Stimulated activated CD8-positive, alpha-beta memory T cell treated with anti-CD3 and anti-CD28 coated beads, Interleukin-15, amount 100 ng/mL, for 48 hours (primary cell): Measurements from ENCODE around the gene SPSB1.

Experiments
- DNase-seq, 2 donors: peaks; one replicate each; pipeline ENCODE4 v3.0.0-alpha.2; 2020; ENCODE audit warnings: low read depth in 2 of 2

The SPSB1 gene

GRCh38 chr1:9344426-9345200, 51.9 kb downstream of the SPSB1 start:
- DNase-seq: no peak

GRCh38 chr1:9345471-9345870, 52.8 kb downstream of the SPSB1 start:
- no peak for DNase-seq

DNA sequence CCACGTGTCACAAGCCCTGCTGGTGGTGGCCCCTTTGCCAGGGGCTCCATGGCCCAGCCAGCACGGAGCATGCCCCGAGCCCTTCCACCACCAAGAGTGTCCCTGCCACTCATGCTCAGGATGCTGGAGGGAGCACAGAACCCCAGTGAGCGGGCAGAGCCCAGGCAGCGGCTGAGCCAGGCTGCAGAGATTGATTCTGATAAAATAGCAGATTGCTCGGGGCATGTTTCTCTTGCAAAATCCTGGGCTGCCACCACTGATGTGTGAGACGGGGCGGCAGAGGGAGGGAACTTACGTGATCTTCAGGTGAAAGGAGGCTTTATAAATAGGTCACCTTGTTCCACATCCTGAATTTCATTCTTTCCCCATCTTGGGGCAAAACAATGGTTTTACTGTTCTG, 53.2 kb downstream of the SPSB1 start:
- no peak for DNase-seq

DNA sequence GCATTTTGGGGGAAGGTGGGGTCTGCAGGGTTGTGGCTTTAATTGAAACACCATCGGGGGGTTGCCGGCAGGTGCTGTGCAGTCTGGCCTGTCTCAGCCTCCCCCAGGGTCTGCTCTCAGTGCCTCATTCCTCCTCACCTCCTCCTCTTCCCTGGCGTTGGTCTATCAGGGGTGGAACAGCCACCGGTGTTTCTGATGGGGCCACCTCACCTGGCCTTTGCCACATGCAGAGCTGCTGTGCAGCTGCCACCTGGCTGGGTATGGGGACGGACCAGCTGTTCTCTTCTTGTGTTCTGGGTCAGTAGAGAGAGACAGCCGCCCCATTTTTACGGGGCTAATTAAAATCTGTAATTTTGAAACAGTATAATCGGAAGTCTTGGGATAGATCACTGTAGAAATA, 53.9 kb downstream of the SPSB1 start:
- DNase-seq: no peak

DNA sequence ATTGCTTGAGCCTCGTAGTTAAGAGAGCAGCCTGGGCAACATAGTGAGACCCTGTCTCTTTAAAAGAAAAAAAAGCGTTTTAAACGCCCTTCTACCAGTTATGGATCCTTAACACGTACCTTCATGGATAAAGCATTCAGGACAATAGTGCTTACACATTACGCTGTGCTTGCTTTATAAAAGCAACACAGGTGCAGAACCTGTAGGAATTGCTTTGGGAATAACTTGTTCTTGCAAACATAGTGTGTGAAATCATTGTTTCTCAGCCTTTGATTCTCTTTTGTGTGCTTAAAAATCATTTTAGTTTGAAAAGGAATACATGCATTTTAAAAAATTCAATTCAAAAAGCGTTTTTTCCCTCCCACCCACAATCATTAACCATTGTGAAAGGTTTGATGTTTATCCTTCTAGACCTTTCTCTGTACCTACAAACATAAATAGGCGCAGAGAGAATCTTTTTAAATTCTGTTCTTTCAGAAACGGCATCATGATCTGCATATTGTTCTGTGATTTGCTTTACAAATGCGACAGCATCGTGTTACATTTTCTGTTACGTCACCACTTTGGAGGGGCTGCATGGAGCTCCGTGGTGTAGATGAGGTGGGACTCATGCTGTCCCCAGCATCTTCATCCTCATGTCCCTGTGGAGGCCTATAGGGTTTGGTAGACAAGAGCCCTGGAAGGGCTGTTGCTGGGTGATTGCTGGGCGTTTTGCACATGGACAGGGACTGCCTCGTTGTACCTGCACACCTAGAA, 54.6 kb downstream of the SPSB1 start:
- DNase-seq: no peak

GRCh38 chr1:9349331-9349851, 56.7 kb downstream of the SPSB1 start:
- no peak for DNase-seq

GRCh38 chr1:9350013-9350908, 57.6 kb downstream of the SPSB1 start:
- DNase-seq: no peak

DNA sequence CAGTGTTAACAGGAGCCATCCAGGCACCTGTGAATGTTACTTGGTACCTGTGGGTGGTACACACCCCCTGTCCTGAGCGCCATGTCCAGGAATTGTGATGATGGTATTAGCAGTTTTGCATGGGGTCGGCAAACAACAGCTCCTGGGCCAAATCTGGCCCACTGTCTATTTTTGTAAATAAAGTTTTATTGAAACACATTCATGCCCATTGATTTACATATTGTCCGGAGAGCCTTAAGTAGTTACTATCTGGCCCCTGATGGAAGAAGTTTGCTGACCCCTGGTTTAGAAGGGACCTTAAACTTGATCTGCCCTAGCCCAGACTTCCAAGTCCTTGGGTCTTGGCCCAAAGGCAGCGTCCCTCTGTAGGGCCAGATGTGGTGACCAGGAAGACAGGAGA, 58.3 kb downstream of the SPSB1 start:
- DNase-seq: no peak

- DNase-seq: no peak
Observed at GRCh38 chr1:9351654-9352271, 59.1 kb downstream of the SPSB1 start.

DNA sequence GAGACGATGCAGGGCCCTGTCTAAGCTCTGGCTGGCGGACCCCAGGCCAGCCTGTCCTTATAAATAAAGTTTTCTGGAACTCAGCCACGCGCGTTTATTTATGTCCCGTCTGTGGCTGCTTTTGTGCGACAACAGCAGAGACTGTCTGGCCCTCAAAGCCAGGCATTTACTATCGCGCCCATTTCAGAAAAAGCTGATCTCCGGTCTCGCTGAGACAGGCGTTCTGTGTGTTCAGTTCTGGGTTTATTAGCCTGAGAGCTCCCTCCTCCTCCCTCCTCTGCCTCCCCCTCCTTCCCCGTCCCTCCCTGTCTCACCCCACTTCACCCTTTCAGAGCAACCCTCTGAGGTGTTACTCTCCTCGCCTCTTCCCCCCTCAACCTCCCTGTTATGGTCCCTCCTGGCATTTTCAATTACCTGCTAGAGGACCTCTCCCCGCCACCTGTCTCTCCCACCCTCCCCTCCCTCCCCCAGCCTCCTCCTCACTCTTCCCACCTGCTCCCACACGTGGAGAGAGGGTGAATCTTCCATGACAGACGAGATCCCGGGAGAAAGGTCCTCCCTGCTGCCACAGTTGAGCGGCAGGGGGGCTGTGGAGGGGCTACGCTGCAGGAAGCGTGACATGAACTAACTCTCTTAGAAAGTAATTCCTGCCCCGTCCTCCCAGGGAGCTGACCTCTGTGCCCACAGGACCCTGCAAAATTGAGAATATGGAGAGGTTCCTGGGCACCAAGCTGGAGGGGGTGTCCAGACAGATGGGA, 59.9 kb downstream of the SPSB1 start:
- no peak for DNase-seq

DNA sequence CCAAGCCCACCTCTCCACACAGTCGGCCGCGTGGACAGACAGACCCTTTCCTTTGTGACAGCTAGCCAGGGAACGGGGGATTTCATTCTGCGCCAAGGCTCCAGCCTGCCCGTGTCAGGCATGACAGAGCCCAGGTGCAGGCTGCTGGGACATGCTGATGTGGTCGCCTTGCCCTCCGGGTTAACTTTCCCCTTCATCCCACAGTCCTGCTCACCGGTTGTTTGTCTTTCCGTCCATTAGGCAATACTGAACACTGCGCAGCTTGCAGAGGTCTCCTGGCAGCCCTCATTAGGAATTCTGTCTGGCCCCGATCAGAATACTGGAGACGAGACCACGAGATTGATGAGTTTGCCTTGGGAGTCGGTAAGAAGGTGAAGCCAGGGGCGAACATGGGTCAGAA, 62.8 kb downstream of the SPSB1 start:
- no peak for DNase-seq

- no peak for DNase-seq
Observed at GRCh38 chr1:9356021-9356420, 63.3 kb downstream of the SPSB1 start.

DNA sequence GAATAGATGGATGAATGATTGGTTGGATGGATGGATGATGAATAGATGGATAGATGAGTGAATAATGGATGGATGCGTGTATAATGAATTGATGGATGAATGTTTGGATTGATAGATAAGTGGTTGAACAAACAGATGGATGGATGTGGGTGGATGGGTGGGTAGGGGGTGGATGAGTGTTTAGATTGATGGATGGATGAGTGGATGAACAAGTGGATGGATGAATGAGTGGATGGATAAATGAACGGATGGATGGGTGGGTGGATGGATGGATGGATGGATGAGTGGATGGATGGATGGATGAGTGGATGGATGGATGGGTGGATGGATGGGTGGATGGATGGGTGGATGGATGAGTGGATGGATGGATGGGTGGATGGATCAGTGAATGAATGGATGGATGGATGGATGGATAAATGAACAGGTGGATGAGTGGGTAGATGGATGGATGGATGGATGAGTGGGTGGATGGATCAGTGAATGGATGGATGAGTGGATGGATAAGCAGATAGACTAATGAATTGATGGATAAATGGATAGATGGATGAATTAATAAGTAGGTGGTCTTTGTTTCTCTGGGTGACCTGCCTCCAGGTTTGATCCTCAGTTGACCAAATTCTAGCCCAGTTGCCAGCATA, 64.3 kb downstream of the SPSB1 start:
- DNase-seq: no peak

DNA sequence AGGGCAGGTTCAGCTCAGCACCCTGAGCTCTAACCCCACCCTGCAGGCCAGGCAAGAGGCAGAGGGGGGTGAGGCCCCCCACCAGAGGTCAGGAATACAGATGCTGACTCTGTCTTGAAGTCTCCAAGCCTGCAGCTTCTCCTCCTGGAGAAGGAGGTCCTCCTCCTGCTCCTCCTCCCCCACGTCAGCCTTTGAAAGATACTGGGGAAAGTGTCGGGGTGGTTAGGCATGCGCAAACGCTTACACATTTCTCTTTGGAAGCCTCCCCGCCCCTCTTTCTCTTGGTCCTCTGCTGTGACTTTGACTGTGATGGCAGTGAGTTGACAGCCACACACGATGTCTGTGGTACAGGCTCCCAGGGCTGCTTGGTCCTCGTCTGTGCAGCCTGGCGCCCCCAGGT, 65.3 kb downstream of the SPSB1 start:
- DNase-seq: no peak

GRCh38 chr1:9360371-9361064, 67.8 kb downstream of the SPSB1 start:
- no peak for DNase-seq

DNA sequence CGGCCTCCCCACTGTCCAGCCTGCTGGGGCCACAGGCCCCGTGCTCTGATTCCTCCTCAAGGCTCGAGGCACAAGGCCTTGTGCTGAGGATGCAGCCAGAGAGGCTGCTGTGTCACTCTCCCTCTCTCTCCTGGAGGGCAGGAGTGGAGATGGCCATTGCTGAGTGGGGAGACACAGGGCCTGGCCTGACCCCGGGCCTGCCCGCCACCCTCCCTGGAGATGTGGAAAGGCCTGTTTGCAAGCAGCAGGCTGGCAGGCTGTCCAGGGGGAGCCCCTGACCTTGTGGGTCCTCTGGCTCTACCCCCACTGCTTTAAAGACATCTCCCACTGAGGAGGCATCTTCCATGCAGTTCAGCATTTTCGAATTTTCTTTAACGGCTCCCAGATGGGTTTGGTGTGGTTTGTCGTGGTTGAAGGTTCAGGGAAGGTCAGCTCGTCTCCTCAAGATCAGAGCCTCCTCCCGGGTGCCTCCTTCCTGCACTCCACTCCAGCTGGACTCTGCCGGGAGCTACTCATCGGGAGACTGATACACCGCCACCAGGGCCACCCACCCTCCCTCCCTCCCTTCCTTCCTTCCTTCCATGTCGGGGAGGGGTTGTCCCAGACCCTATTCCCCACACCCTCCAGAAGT, 69.1 kb downstream of the SPSB1 start:
- no peak for DNase-seq

- no peak for DNase-seq
Observed at GRCh38 chr1:9362488-9362887, 69.8 kb downstream of the SPSB1 start.

DNA sequence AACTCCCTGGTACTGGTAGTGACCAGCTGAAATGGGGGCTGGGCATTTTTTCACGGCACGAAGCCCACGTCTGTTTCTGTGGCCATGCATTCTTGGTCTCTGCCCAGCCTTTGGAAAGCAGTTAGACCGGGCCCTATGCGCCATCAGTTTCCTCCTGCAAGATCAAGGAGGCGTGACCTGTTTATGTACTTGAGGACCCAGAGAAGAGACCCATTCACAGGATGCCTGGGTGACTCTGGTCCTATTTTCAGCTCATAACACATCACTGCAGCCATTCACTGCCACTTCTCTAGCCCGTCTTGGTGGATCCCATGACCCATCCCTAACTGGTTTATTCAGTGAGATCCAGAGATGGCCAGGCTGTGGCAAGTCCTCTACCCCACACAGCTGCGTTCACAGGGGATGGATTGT, 70.4 kb downstream of the SPSB1 start:
- no peak for DNase-seq

DNA sequence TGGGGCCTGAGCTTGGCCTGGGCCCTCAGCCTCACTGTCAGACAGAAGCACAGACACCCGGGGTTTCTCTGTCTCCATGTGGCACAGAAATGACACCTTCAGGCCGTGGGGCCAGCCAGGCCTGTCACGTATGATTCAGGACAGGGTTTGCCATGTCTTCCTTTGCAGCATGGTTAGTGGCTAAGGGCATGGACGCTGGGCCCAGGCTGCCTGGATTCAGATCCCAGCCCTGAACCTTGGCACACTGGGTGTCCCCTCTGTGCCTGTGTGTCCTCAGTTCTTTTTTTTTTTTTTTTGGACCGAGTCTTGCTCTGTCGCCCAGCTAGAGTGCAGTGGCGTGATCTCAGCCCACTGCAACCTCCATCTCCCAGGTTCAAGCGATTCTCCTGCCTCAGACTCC, 73.6 kb downstream of the SPSB1 start:
- no peak for DNase-seq
